DOHH2 (cell line): ENCODE data around the gene FAM53B.

Experiments
- H3F3A ChIP-seq: fragments of 200-600 bp; sonication (generic), shearing (Covaris generic); 2 replicates; pipeline ENCODE4 v1.6.0; 2016; ENCODE audit warnings: antibody characterized with exemption, mild to moderate bottlenecking; ENCODE audit not compliant: control insufficient read depth, insufficient read depth
- H3K27ac ChIP-seq: fragments of 200-600 bp; sonication (generic); 2 replicates; pipeline ENCODE4 v1.5.1; 2014; ENCODE audit warnings: low read depth, mild to moderate bottlenecking, low read length, moderate library complexity
- H3K27me3 ChIP-seq: fragments of 200-600 bp; sonication (generic); 2 replicates; pipeline ENCODE4 v1.6.1; 2014; ENCODE audit warnings: mild to moderate bottlenecking, low read length, mixed read lengths; ENCODE audit not compliant: control insufficient read depth
- H3K36me3 ChIP-seq: fragments of 200-600 bp; sonication (generic); 2 replicates; pipeline ENCODE4 v1.6.1; 2014; ENCODE audit warnings: mild to moderate bottlenecking, low read length, moderate library complexity, mixed read lengths; ENCODE audit not compliant: control insufficient read depth
- H3K4me1 ChIP-seq: fragments of 200-600 bp; sonication (generic); 2 replicates; pipeline ENCODE4 v1.6.1; 2014; ENCODE audit warnings: mild to moderate bottlenecking, low read length, mixed read lengths; ENCODE audit not compliant: control insufficient read depth
- H3K4me2 ChIP-seq: fragments of 200-600 bp; sonication (generic); 2 replicates; pipeline ENCODE4 v1.6.0; 2014; ENCODE audit warnings: mild to moderate bottlenecking, low read length, moderate library complexity
- H3K4me3 ChIP-seq: fragments of 200-600 bp; sonication (generic); 2 replicates; pipeline ENCODE4 v1.5.1; 2014; ENCODE audit warnings: mild to moderate bottlenecking, low read length, mixed read lengths
- H3K79me2 ChIP-seq: fragments of 200-600 bp; sonication (generic); 2 replicates; pipeline ENCODE4 v1.6.1; 2014; ENCODE audit warnings: mild to moderate bottlenecking, low read length, mixed read lengths; ENCODE audit not compliant: control insufficient read depth
- H3K9me2 ChIP-seq: fragments of 200-600 bp; sonication (generic); replicated peaks from 2 replicates; pipeline ENCODE4 v1.6.1; 2014; ENCODE audit warnings: mild to moderate bottlenecking, low read length, mixed read lengths; ENCODE audit not compliant: control insufficient read depth
- H3K9me3 ChIP-seq: fragments of 200-600 bp; sonication (generic); 2 replicates; pipeline ENCODE4 v1.6.1; 2014; ENCODE audit warnings: antibody characterized with exemption, low read length, mixed read lengths; ENCODE audit not compliant: control insufficient read depth, insufficient read depth
- H4K20me1 ChIP-seq: fragments of 200-600 bp; sonication (generic); 2 replicates; pipeline ENCODE4 v1.6.0; 2014; ENCODE audit warnings: low read depth, mild to moderate bottlenecking, antibody characterized with exemption, low read length, moderate library complexity; ENCODE audit not compliant: control insufficient read depth, insufficient read depth
- EZH2phosphoT487 ChIP-seq: fragments of 200-600 bp; sonication (generic); IDR thresholded peaks from 2 replicates; pipeline ENCODE4 v1.6.1; 2017; ENCODE audit warnings: borderline replicate concordance, mild to moderate bottlenecking, antibody characterized with exemption, low read length, moderate library complexity, mixed read lengths
- TF ChIP-seq, protein P1 (sequence below): fragments of 200-600 bp; sonication (generic); IDR thresholded peaks from one replicate; pipeline ENCODE4 v1.5.1; 2014; ENCODE audit warnings: antibody characterized with exemption, mild to moderate bottlenecking, low read depth, low read length; ENCODE audit not compliant: poor library complexity, severe bottlenecking

FAM53B gene

DNA sequence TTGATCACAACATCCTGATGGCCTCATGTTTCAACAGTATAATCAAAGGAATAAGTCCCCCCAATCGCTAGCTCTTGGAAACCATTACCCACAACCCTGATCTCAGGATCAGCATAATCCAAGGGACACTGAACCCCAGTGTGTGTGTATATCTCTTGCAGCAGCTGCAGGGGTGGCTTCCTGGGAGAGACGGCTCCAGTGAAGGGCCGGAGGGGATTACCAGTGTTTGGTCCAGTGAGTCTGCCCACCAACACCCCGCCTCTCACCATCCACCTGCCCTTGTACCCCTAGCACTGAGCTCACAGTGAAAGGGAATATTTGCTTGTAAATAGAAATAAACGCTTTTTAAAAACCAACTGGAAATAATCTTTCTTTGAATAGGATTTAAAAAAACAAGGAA lies 63.1 kb downstream of the FAM53B start:
- Histone ChIP-seq H3K9me2 (no peaks in the 10 kb centered on the region), H3K79me2 (peaks cover 75% of the 10 kb centered on the region), H3K4me1 (peaks cover 22% of the 10 kb centered on the region), H3K36me3 (peaks cover 74% of the 10 kb centered on the region), H3K4me3 (no peak overlapping the region), H3K27me3 (no peaks in the 10 kb centered on the region), H3K27ac (no peak overlapping the region), H4K20me1 (no peaks in the 10 kb centered on the region), H3K4me2 (no peak overlapping the region), H3K9me3 (no peaks in the 10 kb centered on the region), H3F3A (no peaks in the 10 kb centered on the region)
- TF ChIP-seq EZH2phosphoT487, result no peak
- TF ChIP-seq, protein P1, sequence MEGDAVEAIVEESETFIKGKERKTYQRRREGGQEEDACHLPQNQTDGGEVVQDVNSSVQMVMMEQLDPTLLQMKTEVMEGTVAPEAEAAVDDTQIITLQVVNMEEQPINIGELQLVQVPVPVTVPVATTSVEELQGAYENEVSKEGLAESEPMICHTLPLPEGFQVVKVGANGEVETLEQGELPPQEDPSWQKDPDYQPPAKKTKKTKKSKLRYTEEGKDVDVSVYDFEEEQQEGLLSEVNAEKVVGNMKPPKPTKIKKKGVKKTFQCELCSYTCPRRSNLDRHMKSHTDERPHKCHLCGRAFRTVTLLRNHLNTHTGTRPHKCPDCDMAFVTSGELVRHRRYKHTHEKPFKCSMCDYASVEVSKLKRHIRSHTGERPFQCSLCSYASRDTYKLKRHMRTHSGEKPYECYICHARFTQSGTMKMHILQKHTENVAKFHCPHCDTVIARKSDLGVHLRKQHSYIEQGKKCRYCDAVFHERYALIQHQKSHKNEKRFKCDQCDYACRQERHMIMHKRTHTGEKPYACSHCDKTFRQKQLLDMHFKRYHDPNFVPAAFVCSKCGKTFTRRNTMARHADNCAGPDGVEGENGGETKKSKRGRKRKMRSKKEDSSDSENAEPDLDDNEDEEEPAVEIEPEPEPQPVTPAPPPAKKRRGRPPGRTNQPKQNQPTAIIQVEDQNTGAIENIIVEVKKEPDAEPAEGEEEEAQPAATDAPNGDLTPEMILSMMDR, result no peak

GRCh38 chr10:124680675-124681074 lies 63.5 kb downstream of the FAM53B start:
- no peaks in the 10 kb centered on the region for H3K9me3 ChIP-seq
- H4K20me1 ChIP-seq, result no peaks in the 10 kb centered on the region
- no peak overlapping the region for H3K4me3 ChIP-seq
- no peaks in the 10 kb centered on the region for H3K27me3 ChIP-seq
- H3K27ac ChIP-seq, result no peak overlapping the region
- H3K36me3 ChIP-seq, result peaks cover 70% of the 10 kb centered on the region
- peaks cover 17% of the 10 kb centered on the region for H3K4me1 ChIP-seq
- no peaks in the 10 kb centered on the region for H3F3A ChIP-seq
- no peaks in the 10 kb centered on the region for H3K9me2 ChIP-seq
- peaks cover 79% of the 10 kb centered on the region for H3K79me2 ChIP-seq
- H3K4me2 ChIP-seq, result no peak overlapping the region
- TF ChIP-seq, protein P1, result no peak
- no peak for TF ChIP-seq EZH2phosphoT487

DNA sequence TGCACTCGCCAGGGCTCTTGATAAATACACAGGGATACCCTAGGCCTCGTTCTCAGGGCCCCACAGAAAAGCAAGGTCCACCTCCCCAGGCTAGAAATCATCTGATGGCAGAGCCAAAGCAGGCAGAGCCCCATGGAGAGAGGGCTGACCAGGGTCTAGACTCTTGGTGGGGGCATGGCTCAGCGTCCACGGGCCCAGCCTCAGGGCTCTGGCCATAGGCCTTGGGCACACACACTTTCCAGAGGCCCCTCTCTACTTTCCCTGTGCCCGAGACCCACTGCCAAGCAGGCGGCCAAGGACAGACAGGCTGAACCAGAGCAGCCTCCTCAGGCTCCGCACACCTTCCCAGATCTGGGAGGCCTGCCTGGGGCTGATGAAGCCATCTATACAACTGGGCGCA lies 64.8 kb downstream of the FAM53B start:
- no peaks in the 10 kb centered on the region for H3K9me2 ChIP-seq
- H3K36me3 ChIP-seq, result peaks cover 66% of the 10 kb centered on the region
- no peaks in the 10 kb centered on the region for H3K27me3 ChIP-seq
- no peak overlapping the region for H3K4me2 ChIP-seq
- peaks cover 88% of the 10 kb centered on the region for H3K79me2 ChIP-seq
- no peak overlapping the region for H3K27ac ChIP-seq
- no peaks in the 10 kb centered on the region for H4K20me1 ChIP-seq
- no peaks in the 10 kb centered on the region for H3K9me3 ChIP-seq
- no peak overlapping the region for H3K4me3 ChIP-seq
- TF ChIP-seq EZH2phosphoT487, result no peak
- TF ChIP-seq, protein P1, result no peak
- H3F3A ChIP-seq, result no peaks in the 10 kb centered on the region
- peaks cover 10% of the 10 kb centered on the region for H3K4me1 ChIP-seq

- H3K4me2 ChIP-seq, result no peak overlapping the region
- no peaks in the 10 kb centered on the region for H3K9me2 ChIP-seq
- H3F3A ChIP-seq, result no peaks in the 10 kb centered on the region
- H3K4me3 ChIP-seq, result no peak overlapping the region
- peaks cover 4% of the 10 kb centered on the region for H3K4me1 ChIP-seq
- no peaks in the 10 kb centered on the region for H4K20me1 ChIP-seq
- H3K27me3 ChIP-seq, result no peaks in the 10 kb centered on the region
- no peak for TF ChIP-seq EZH2phosphoT487
- TF ChIP-seq, protein P1, result no peak
- H3K27ac ChIP-seq, result no peak overlapping the region
- H3K79me2 ChIP-seq, result peaks cover 91% of the 10 kb centered on the region
- no peaks in the 10 kb centered on the region for H3K9me3 ChIP-seq
- peaks cover 67% of the 10 kb centered on the region for H3K36me3 ChIP-seq
Observed at GRCh38 chr10:124678557-124679240, 65.5 kb downstream of the FAM53B start.
